Smooth muscle cell (in vitro differentiated cells): Measurements from ENCODE around the gene PRRC2A. TPM values are rescaled to one million over a fixed set of nuclear protein-coding genes. Genes with fewer than 3 reads are reported as not detected.

Experiments
- DNase-seq: peaks from one replicate; lab custom pipeline; 2025; ENCODE audit not compliant: unreplicated experiment; lab: John Stamatoyannopoulos, UW
- H2AFZ ChIP-seq: fragments of 200-600 bp; sonication (generic); 2 replicates; pipeline ENCODE4 v1.6.0; 2016; ENCODE audit warnings: antibody characterized with exemption, low read depth, mild to moderate bottlenecking
- H3F3A ChIP-seq: fragments of 200-600 bp; sonication (generic); 2 replicates; pipeline ENCODE4 v1.6.0; 2017; ENCODE audit warnings: antibody characterized with exemption, low read depth
- H3K27ac ChIP-seq: fragments of 200-600 bp; sonication (generic); 2 replicates; pipeline ENCODE4 v1.5.1; 2016; ENCODE audit warnings: low read depth, mild to moderate bottlenecking
- H3K27me3 ChIP-seq: fragments of 200-600 bp; sonication (generic); 2 replicates; pipeline ENCODE4 v1.6.1; 2016; ENCODE audit warnings: low read depth, mild to moderate bottlenecking
- H3K36me3 ChIP-seq: fragments of 200-600 bp; sonication (generic); 2 replicates; pipeline ENCODE4 v1.5.1; 2016; ENCODE audit warnings: low read depth
- H3K4me1 ChIP-seq: fragments of 200-600 bp; sonication (generic); 2 replicates; pipeline ENCODE4 v1.5.1; 2016; ENCODE audit warnings: low read depth
- H3K4me2 ChIP-seq: fragments of 200-600 bp; sonication (generic); 2 replicates; pipeline ENCODE4 v1.6.0; 2016; ENCODE audit warnings: mild to moderate bottlenecking
- H3K4me3 ChIP-seq: fragments of 200-600 bp; sonication (generic); 2 replicates; pipeline ENCODE4 v1.5.1; 2016; ENCODE audit warnings: mild to moderate bottlenecking
- H3K79me2 ChIP-seq: fragments of 200-600 bp; sonication (generic); 2 replicates; pipeline ENCODE4 v1.6.0; 2016; ENCODE audit warnings: low read depth, mild to moderate bottlenecking
- H3K9ac ChIP-seq: fragments of 200-600 bp; sonication (generic); 2 replicates; pipeline ENCODE4 v1.6.0; 2016; ENCODE audit warnings: low read depth
- H3K9me3 ChIP-seq: fragments of 200-600 bp; sonication (generic); replicated peaks from 2 replicates; pipeline ENCODE4 v1.5.1; 2016; ENCODE audit warnings: low read depth
- H4K20me1 ChIP-seq: fragments of 200-600 bp; sonication (generic); 2 replicates; pipeline ENCODE4 v1.6.0; 2016; ENCODE audit warnings: low read depth
- CTCF ChIP-seq: fragments of 200-600 bp; sonication (generic); IDR thresholded peaks from 2 replicates; pipeline ENCODE4 v1.5.1; 2017; ENCODE audit warnings: borderline replicate concordance, mild to moderate bottlenecking, antibody characterized with exemption; ENCODE audit not compliant: insufficient read depth, poor library complexity, severe bottlenecking
- WGBS: methylation state at CpG from one replicate; pipeline ENCODE4 v1.1.7; 2016; ENCODE audit warnings: low lambda C conversion rate; 5-methylcytosine and 5-hydroxymethylcytosine counted together
- polyA plus RNA-seq: library from polyadenylated mRNA; unstranded; fragments of >200 nt; fragmentation: Nextera tagmentation; extraction: Ambion mirVana; gene quantifications from 2 replicates; pipeline ENCODE4 v1.2.1, GENCODE V29; 2016
- total RNA-seq: library from RNA; depleted of rRNA; stranded (reverse); fragments of >200 nt; gene quantifications from 2 replicates; pipeline ENCODE4 v1.2.3, GENCODE V29; 2014

PRRC2A gene
- total and polyA plus RNA-seq, 2 experiments from 2014 or later, result 47.6 to 58.0 TPM

GRCh38 chr6:31676904-31677303 lies 56.4 kb downstream of the PRRC2A start:
- H3K27me3 ChIP-seq, result no peaks in the 10 kb centered on the region
- no peaks in the 10 kb centered on the region for H4K20me1 ChIP-seq
- DNase-seq, result no peak
- no peak overlapping the region for H3K4me2 ChIP-seq
- H3K27ac ChIP-seq, result no peak overlapping the region
- no peaks in the 10 kb centered on the region for H3K9me3 ChIP-seq
- H3K4me1 ChIP-seq, result peaks cover 9% of the 10 kb centered on the region
- WGBS, result 69% methylated on average over 6 of the region's 6 CpGs
- no peak overlapping the region for H3K9ac ChIP-seq
- peaks cover 7% of the 10 kb centered on the region for H3F3A ChIP-seq
- no peak overlapping the region for H2AFZ ChIP-seq
- H3K79me2 ChIP-seq, result no peaks in the 10 kb centered on the region
- H3K4me3 ChIP-seq, result no peak overlapping the region
- H3K36me3 ChIP-seq, result no peaks in the 10 kb centered on the region
- TF ChIP-seq CTCF, result no peak

GRCh38 chr6:31677955-31678354 lies 57.4 kb downstream of the PRRC2A start:
- DNase-seq, result no peak
- Histone ChIP-seq H4K20me1 (no peaks in the 10 kb centered on the region), H3K4me3 (no peak overlapping the region), H3K4me1 (peaks cover 9% of the 10 kb centered on the region), H3K79me2 (no peaks in the 10 kb centered on the region), H3K36me3 (no peaks in the 10 kb centered on the region), H3K27ac (no peak overlapping the region), H3K9me3 (no peaks in the 10 kb centered on the region), H3F3A (peaks cover 7% of the 10 kb centered on the region), H3K27me3 (no peaks in the 10 kb centered on the region), H3K4me2 (no peak overlapping the region), H2AFZ (no peak overlapping the region), H3K9ac (no peak overlapping the region)
- TF ChIP-seq CTCF, result no peak
- WGBS, result 79% methylated on average over 8 of the region's 8 CpGs

GRCh38 chr6:31680226-31681134 lies 60.0 kb downstream of the PRRC2A start, which contains the start of gene LY6G5C:
Gene LY6G5C, minus strand, starts transcription at chr6:31681067. Its CDS starts 694 bp downstream, at chr6:31680373.
- Histone ChIP-seq H3K36me3 (no peaks in the 10 kb centered on the region), H3K27ac (no peak within 1 kb of the TSS), H3K79me2 (no peaks in the 10 kb centered on the region), H3K27me3 (no peaks in the 10 kb centered on the region), H4K20me1 (no peaks in the 10 kb centered on the region), H3K4me2 (peak within 1 kb of the TSS; percentile 100), H3F3A (no peaks in the 10 kb centered on the region), H3K9ac (peak within 1 kb of the TSS; percentile 28), H3K9me3 (no peaks in the 10 kb centered on the region), H2AFZ (peak within 1 kb of the TSS; percentile 70), H3K4me3 (peak within 1 kb of the TSS; percentile 60), H3K4me1 (peaks cover 14% of the 10 kb centered on the region)
- DNase-seq, result peak; percentile 28
- peak; percentile 62 for TF ChIP-seq CTCF
- 13% methylated on average over 17 of the region's 17 CpGs for WGBS
